ENCODE data around the gene TBC1D24. TPM values are rescaled to one million over a fixed set of nuclear protein-coding genes. Genes with fewer than 3 reads are reported as not detected.

Gene TBC1D24
- total RNA-seq, 3 donors from 2014 or later: 25.0 to 27.2 (median 26.3) TPM

GRCh38 chr16:2500918-2501750, 26.2 kb downstream of the TBC1D24 start:
- peak; percentile 98 for ATAC-seq
- Mint-ChIP-seq H3K9me3 (no peaks in the 10 kb centered on the region), H3K27me3 (ENCODE audit: low read depth) (no peaks in the 10 kb centered on the region), H3K4me1 (ENCODE audit: low read depth) (no peaks in the 10 kb centered on the region), H3K4me3 (no peak overlapping the region), H3K36me3 (ENCODE audit: insufficient read depth) (peaks cover 4% of the 10 kb centered on the region)
- DNase-seq: peak; percentile 81

GRCh38 chr16:2501946-2502895, 27.3 kb downstream of the TBC1D24 start:
- H3K4me1 Mint-ChIP-seq (ENCODE audit: low read depth): no peaks in the 10 kb centered on the region
- no peak overlapping the region for H3K4me3 Mint-ChIP-seq
- no peaks in the 10 kb centered on the region for H3K9me3 Mint-ChIP-seq
- H3K27me3 Mint-ChIP-seq (ENCODE audit: low read depth): no peaks in the 10 kb centered on the region
- DNase-seq (no peak), ATAC-seq (no peak)
- H3K36me3 Mint-ChIP-seq (ENCODE audit: insufficient read depth): peaks cover 2% of the 10 kb centered on the region

GRCh38 chr16:2505695-2506094, 30.8 kb downstream of the TBC1D24 start:
- Mint-ChIP-seq H3K9me3 (no peaks in the 10 kb centered on the region), H3K4me3 (no peak overlapping the region), H3K4me1 (ENCODE audit: low read depth) (peaks cover 7% of the 10 kb centered on the region), H3K36me3 (ENCODE audit: insufficient read depth) (no peaks in the 10 kb centered on the region), H3K27me3 (ENCODE audit: low read depth) (no peaks in the 10 kb centered on the region)
- ATAC-seq (no peak), DNase-seq (no peak)

GRCh38 chr16:2507052-2507659, 32.2 kb downstream of the TBC1D24 start:
- Mint-ChIP-seq H3K27me3 (ENCODE audit: low read depth) (no peaks in the 10 kb centered on the region), H3K4me1 (ENCODE audit: low read depth) (peaks cover 9% of the 10 kb centered on the region), H3K9me3 (no peaks in the 10 kb centered on the region), H3K36me3 (ENCODE audit: insufficient read depth) (no peaks in the 10 kb centered on the region), H3K4me3 (no peak overlapping the region)
- DNase-seq (no peak), ATAC-seq (no peak)

GRCh38 chr16:2507665-2508064, 32.7 kb downstream of the TBC1D24 start:
- peaks cover 13% of the 10 kb centered on the region for H3K4me1 Mint-ChIP-seq (ENCODE audit: low read depth)
- ATAC-seq: no peak
- H3K4me3 Mint-ChIP-seq: no peak overlapping the region
- no peaks in the 10 kb centered on the region for H3K9me3 Mint-ChIP-seq
- H3K36me3 Mint-ChIP-seq (ENCODE audit: insufficient read depth): no peaks in the 10 kb centered on the region
- no peak for DNase-seq
- H3K27me3 Mint-ChIP-seq (ENCODE audit: low read depth): no peaks in the 10 kb centered on the region

- no peaks in the 10 kb centered on the region for H3K27me3 Mint-ChIP-seq (ENCODE audit: low read depth)
Measured at GRCh38 chr16:2508722-2509400, 33.9 kb downstream of the TBC1D24 start.

GRCh38 chr16:2511128-2511800, 36.3 kb downstream of the TBC1D24 start:
- Mint-ChIP-seq H3K36me3 (ENCODE audit: insufficient read depth) (peaks cover under 1% of the 10 kb centered on the region), H3K4me1 (ENCODE audit: low read depth) (peaks cover 29% of the 10 kb centered on the region), H3K9me3 (no peaks in the 10 kb centered on the region), H3K27me3 (ENCODE audit: low read depth) (no peaks in the 10 kb centered on the region), H3K4me3 (no peak overlapping the region)
- peak; percentile 3 for DNase-seq
- ATAC-seq: no peak

More at GRCh38 chr16:2508722-2509400, 33.9 kb downstream of the TBC1D24 start:
- H3K4me1 Mint-ChIP-seq (ENCODE audit: low read depth): peaks cover 18% of the 10 kb centered on the region
- H3K4me3 Mint-ChIP-seq: no peak overlapping the region
- no peaks in the 10 kb centered on the region for H3K36me3 Mint-ChIP-seq (ENCODE audit: insufficient read depth)
- DNase-seq: no peak
- ATAC-seq: no peak
- H3K9me3 Mint-ChIP-seq: no peaks in the 10 kb centered on the region

GRCh38 chr16:2511996-2512734, 37.2 kb downstream of the TBC1D24 start:
- H3K9me3 Mint-ChIP-seq: no peaks in the 10 kb centered on the region
- peaks cover 6% of the 10 kb centered on the region for H3K36me3 Mint-ChIP-seq (ENCODE audit: insufficient read depth)
- DNase-seq (peak; percentile 2), ATAC-seq (no peak)
- no peaks in the 10 kb centered on the region for H3K27me3 Mint-ChIP-seq (ENCODE audit: low read depth)
- H3K4me1 Mint-ChIP-seq (ENCODE audit: low read depth): peaks cover 38% of the 10 kb centered on the region
- H3K4me3 Mint-ChIP-seq: peak overlapping the region; percentile 86

- no peak for ATAC-seq
- Mint-ChIP-seq H3K36me3 (ENCODE audit: insufficient read depth) (peaks cover 6% of the 10 kb centered on the region), H3K4me3 (peak overlapping the region; percentile 86), H3K4me1 (ENCODE audit: low read depth) (peaks cover 45% of the 10 kb centered on the region), H3K27me3 (ENCODE audit: low read depth) (no peaks in the 10 kb centered on the region), H3K9me3 (no peaks in the 10 kb centered on the region)
- peak; percentile 10 for DNase-seq
Measured at GRCh38 chr16:2512735-2513404, 37.9 kb downstream of the TBC1D24 start.

- DNase-seq (peak; percentile 87), ATAC-seq (peak; percentile 85 to 91)
- H3K4me1 Mint-ChIP-seq (ENCODE audit: low read depth): peaks cover 48% of the 10 kb centered on the region
- no peaks in the 10 kb centered on the region for H3K27me3 Mint-ChIP-seq (ENCODE audit: low read depth)
- H3K9me3 Mint-ChIP-seq: no peaks in the 10 kb centered on the region
- peak within 1 kb of the TSS; percentile 93 for H3K4me3 Mint-ChIP-seq
- H3K36me3 Mint-ChIP-seq (ENCODE audit: insufficient read depth): peaks cover 6% of the 10 kb centered on the region
Measured at GRCh38 chr16:2513405-2514332, 38.7 kb downstream of the TBC1D24 start, which contains the start of gene ATP6V0C. Gene ATP6V0C, plus strand, starts transcription at chr16:2513952. Its CDS starts 152 bp downstream, at chr16:2514104.

GRCh38 chr16:2514333-2515179, 39.6 kb downstream of the TBC1D24 start:
- DNase-seq: peak; percentile 27
- peaks cover 53% of the 10 kb centered on the region for H3K4me1 Mint-ChIP-seq (ENCODE audit: low read depth)
- ATAC-seq: peak; percentile 5 to 8
- H3K36me3 Mint-ChIP-seq (ENCODE audit: insufficient read depth): peaks cover 6% of the 10 kb centered on the region
- H3K27me3 Mint-ChIP-seq (ENCODE audit: low read depth): no peaks in the 10 kb centered on the region
- H3K9me3 Mint-ChIP-seq: no peaks in the 10 kb centered on the region
- peak overlapping the region; percentile 93 for H3K4me3 Mint-ChIP-seq
